A549 (cell line): Measurements from ENCODE around the gene MMUT.

Source experiments
- ATOH8 ChIP-seq: fragments of 250-450 bp; sonication (Bioruptor Pico); IDR thresholded peaks from 2 replicates; pipeline ENCODE4 v1.5.0; 2020; ENCODE audit warnings: low read depth, mild to moderate bottlenecking, moderate library complexity
- BCL3 ChIP-seq: fragments of >200 bp; sonication (Bioruptor Twin); formaldehyde crosslinking; IDR thresholded peaks from 3 replicates; pipeline ENCODE4 v1.6.1; 2016
- CTCF ChIP-seq: fragments of >200 bp; sonication (Bioruptor Twin); formaldehyde crosslinking; IDR thresholded peaks from 3 replicates; pipeline ENCODE4 v1.5.1; 2016
- ELK1 ChIP-seq: fragments of 150-350 bp; IDR thresholded peaks from 2 replicates; pipeline ENCODE4 v1.6.1; 2014; ENCODE audit warnings: low read depth, mild to moderate bottlenecking, low read length
- EP300 ChIP-seq, 2 experiments: fragments of >200 bp; sonication (Bioruptor Twin); formaldehyde crosslinking; IDR thresholded peaks; 2 replicates in 1 of 2; 3 replicates in 1 of 2; pipeline ENCODE4 v1.6.1; 2016 to 2017
- FOSL2 ChIP-seq, 2 experiments: fragments of 450-650 bp in 1 of 2; fragments of >200 bp in 1 of 2; sonication (Bioruptor Twin) in 1 of 2; formaldehyde crosslinking; IDR thresholded peaks; 2 replicates each; pipeline versions ENCODE4 v1.5.0 to v1.6.1; 2016 to 2020; ENCODE audit warnings: mild to moderate bottlenecking in 1 of 2, moderate library complexity in 1 of 2
- FOXS1 ChIP-seq: fragments of 250-450 bp; sonication (Bioruptor Pico); IDR thresholded peaks from 2 replicates; pipeline ENCODE4 v1.5.0; 2020; ENCODE audit warnings: mild to moderate bottlenecking, moderate library complexity
- JUN ChIP-seq, 2 experiments: fragments of >200 bp; sonication (Bioruptor Twin); formaldehyde crosslinking; IDR thresholded peaks; 2 replicates in 1 of 2; 3 replicates in 1 of 2; pipeline ENCODE4 v1.6.1; 2016 to 2017
- KDM5A ChIP-seq: fragments of 200-600 bp; sonication (generic); IDR thresholded peaks from 2 replicates; pipeline ENCODE4 v1.6.1; 2016; ENCODE audit warnings: antibody characterized with exemption, mild to moderate bottlenecking
- USF2 ChIP-seq: fragments of 450-650 bp; IDR thresholded peaks from 2 replicates; pipeline ENCODE4 v1.6.1; 2014; ENCODE audit warnings: antibody characterized with exemption
- ZFP36 ChIP-seq: fragments of 450-650 bp; IDR thresholded peaks from 2 replicates; pipeline ENCODE4 v1.6.1; 2014; ENCODE audit warnings: borderline replicate concordance; ENCODE audit not compliant: partially characterized antibody

- TF ChIP-seq USF2 (no peak), JUN (IDR thresholded peaks at IDR 0.05) (no peak), BCL3 (no peak), ATOH8 (no peak), EP300 (IDR thresholded peaks at IDR 0.05) (no peak), ELK1 (no peak), ZFP36 (no peak), FOSL2 (IDR thresholded peaks at IDR 0.05) (no peak), FOSL2 (CRISPR knock-in tag; IDR thresholded peaks at IDR 0.05) (no peak), CTCF (no peak), KDM5A (no peak), FOXS1 (CRISPR knock-in tag) (no peak)
Measured at GRCh38 chr6:49406250-49406970, 56.6 kb downstream of the MMUT start.
